OCI-LY1 (cell line): ENCODE measurements around the gene PKD1L1.

Experiments
- EZH2 ChIP-seq: fragments of 200-600 bp; sonication (generic), shearing (Covaris generic); IDR thresholded peaks from 2 replicates; pipeline ENCODE4 v1.8.0; 2017; ENCODE audit warnings: borderline replicate concordance, mixed run types, mild to moderate bottlenecking, antibody characterized with exemption, low read length, moderate library complexity, mixed read lengths
- TF ChIP-seq, protein P1 (sequence below): fragments of 200-600 bp; sonication (generic), shearing (Covaris generic); IDR thresholded peaks from 2 replicates; pipeline ENCODE4 v1.5.1; 2017; ENCODE audit warnings: mild to moderate bottlenecking, antibody characterized with exemption, low read length, moderate library complexity, mixed read lengths

DNA sequence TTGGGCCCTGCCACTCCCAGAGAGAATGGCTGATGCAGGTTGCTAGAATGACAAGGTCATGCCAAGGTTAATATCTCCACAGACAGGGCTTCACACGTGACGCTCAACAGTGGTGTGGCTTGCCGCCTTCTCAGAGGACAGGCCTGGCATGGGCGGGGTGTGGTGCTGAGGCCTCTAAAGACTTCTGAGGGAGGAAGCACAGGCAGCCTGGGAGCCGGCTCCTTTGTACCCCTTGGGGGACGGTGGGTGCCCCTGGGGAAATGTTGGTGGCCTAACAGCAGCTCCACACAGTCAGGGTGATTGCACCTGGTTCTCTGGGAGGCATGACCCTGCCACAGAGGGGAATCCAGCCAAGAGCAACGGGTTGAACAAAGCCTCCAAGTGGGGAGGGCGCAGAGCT is 115.1 kb downstream of the PKD1L1 start:
- TF ChIP-seq, protein P1, sequence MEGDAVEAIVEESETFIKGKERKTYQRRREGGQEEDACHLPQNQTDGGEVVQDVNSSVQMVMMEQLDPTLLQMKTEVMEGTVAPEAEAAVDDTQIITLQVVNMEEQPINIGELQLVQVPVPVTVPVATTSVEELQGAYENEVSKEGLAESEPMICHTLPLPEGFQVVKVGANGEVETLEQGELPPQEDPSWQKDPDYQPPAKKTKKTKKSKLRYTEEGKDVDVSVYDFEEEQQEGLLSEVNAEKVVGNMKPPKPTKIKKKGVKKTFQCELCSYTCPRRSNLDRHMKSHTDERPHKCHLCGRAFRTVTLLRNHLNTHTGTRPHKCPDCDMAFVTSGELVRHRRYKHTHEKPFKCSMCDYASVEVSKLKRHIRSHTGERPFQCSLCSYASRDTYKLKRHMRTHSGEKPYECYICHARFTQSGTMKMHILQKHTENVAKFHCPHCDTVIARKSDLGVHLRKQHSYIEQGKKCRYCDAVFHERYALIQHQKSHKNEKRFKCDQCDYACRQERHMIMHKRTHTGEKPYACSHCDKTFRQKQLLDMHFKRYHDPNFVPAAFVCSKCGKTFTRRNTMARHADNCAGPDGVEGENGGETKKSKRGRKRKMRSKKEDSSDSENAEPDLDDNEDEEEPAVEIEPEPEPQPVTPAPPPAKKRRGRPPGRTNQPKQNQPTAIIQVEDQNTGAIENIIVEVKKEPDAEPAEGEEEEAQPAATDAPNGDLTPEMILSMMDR = no peak
- no peak for TF ChIP-seq EZH2
